ENCODE measurements around the gene EDA. TPM values are rescaled to one million over a fixed set of nuclear protein-coding genes. Genes with fewer than 3 reads are reported as not detected.

The EDA gene
- total RNA-seq, 2 experiments from 2014 or later: 3.3 to 4.2 TPM

- Mint-ChIP-seq H3K4me1 (ENCODE audit: low read depth) (peaks cover 24% of the 10 kb centered on the region), H3K36me3 (peaks cover 3% of the 10 kb centered on the region), H3K4me3 (no peak overlapping the region), H3K27me3 (no peaks in the 10 kb centered on the region), H3K27ac (no peak overlapping the region), H3K9me3 (no peaks in the 10 kb centered on the region)
- CTCF ChIA-PET: no interaction called here
- intact Hi-C loops (cut with micrococcal nuclease): no loop called here
- no peak for DNase-seq
- POLR2A ChIA-PET: no interaction called here
Measured at GRCh38 chrX:70013466-70014381, 397.8 kb downstream of the EDA start.

GRCh38 chrX:70016513-70016912, 400.6 kb downstream of the EDA start:
- Mint-ChIP-seq H3K27ac (peak overlapping the region; percentile 54), H3K9me3 (no peaks in the 10 kb centered on the region), H3K4me1 (ENCODE audit: low read depth) (peaks cover 24% of the 10 kb centered on the region), H3K27me3 (no peaks in the 10 kb centered on the region), H3K36me3 (peaks cover 3% of the 10 kb centered on the region), H3K4me3 (no peak overlapping the region)
- no peak for DNase-seq
- CTCF ChIA-PET: interaction anchor here (0.7 to 2.0 kb wide), 2 partner anchors 14 to 1322 kb away, joined by 3 to 6 read pairs; no protein-coding TSS in a partner anchor
- intact Hi-C loops (cut with micrococcal nuclease): no loop called here
- POLR2A ChIA-PET: no interaction called here

GRCh38 chrX:70022616-70023015, 406.7 kb downstream of the EDA start:
- Mint-ChIP-seq H3K36me3 (no peaks in the 10 kb centered on the region), H3K27ac (no peak overlapping the region), H3K27me3 (no peaks in the 10 kb centered on the region), H3K4me1 (ENCODE audit: low read depth) (peaks cover 20% of the 10 kb centered on the region), H3K9me3 (no peaks in the 10 kb centered on the region), H3K4me3 (no peak overlapping the region)
- ChIA-PET CTCF (no interaction called here), POLR2A (no interaction called here)
- intact Hi-C loops (cut with micrococcal nuclease): no loop called here
- no peak for DNase-seq

DNA sequence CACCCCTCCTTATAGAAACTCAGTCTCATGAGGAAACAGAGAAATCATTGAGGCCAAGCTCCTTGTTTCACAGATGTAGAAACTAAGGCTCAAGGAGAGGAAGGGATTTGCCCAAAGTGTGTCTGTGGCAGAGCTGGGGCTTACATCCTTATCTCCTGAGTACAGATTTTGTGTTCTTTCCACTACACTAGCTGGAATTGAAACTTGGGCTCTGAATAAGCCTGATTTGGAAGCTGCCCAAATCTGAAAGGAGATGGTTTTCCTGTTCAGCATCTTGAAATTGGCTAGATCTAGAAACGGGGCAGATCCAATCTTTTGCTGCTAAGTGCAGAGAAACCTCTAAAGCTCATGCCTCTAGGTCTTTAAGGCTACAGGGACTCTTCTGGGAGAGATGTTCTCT, 409.6 kb downstream of the EDA start:
- POLR2A ChIA-PET: no interaction called here
- H3K27me3 Mint-ChIP-seq: no peaks in the 10 kb centered on the region
- H3K9me3 Mint-ChIP-seq: no peaks in the 10 kb centered on the region
- H3K4me3 Mint-ChIP-seq: no peak overlapping the region
- no peak for DNase-seq
- H3K36me3 Mint-ChIP-seq: no peaks in the 10 kb centered on the region
- no peak overlapping the region for H3K27ac Mint-ChIP-seq
- peaks cover 24% of the 10 kb centered on the region for H3K4me1 Mint-ChIP-seq (ENCODE audit: low read depth)
- CTCF ChIA-PET: interaction anchor here (0.7 kb wide), 1 partner anchor 219 kb away, joined by 3 read pairs; no protein-coding TSS in a partner anchor
- intact Hi-C loops (cut with micrococcal nuclease): loop anchor here (5.0 kb wide), 1 partner anchor 408 kb away; the partner anchor contains the start of gene EDA

- Mint-ChIP-seq H3K27me3 (no peaks in the 10 kb centered on the region), H3K9me3 (no peaks in the 10 kb centered on the region), H3K4me3 (no peak overlapping the region), H3K27ac (no peak overlapping the region), H3K4me1 (ENCODE audit: low read depth) (peaks cover 24% of the 10 kb centered on the region), H3K36me3 (no peaks in the 10 kb centered on the region)
- DNase-seq: no peak
- CTCF ChIA-PET: interaction anchor here (1.1 kb wide), 1 partner anchor 408 kb away, joined by 3 read pairs; no protein-coding TSS in a partner anchor
- POLR2A ChIA-PET: no interaction called here
- intact Hi-C loops (cut with micrococcal nuclease): loop anchor here (5.0 kb wide), 1 partner anchor 409 kb away; the partner anchor contains the start of gene EDA
Measured at GRCh38 chrX:70026112-70026850, 410.4 kb downstream of the EDA start.

DNA sequence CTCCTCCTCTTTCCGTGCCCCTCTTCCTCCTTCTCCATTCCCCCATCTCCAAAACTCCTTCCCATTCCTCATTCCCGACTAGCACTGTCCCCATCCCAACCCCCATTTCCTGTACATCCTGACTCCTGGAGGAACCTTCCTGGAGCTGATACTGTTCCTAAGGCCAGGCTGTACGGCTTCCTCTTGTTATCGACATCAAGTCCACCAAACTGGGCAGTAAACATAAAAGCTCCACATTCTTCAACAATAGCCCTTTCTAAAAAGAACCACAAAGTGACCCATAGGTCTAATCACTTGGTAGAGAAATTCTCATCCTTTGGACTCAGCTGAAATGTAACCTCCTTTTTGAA, 410.9 kb downstream of the EDA start:
- intact Hi-C loops (cut with micrococcal nuclease): loop anchor here (5.0 kb wide), 1 partner anchor 410 kb away; the partner anchor contains the start of gene EDA
- CTCF ChIA-PET: interaction anchor here (1.1 kb wide), 1 partner anchor 408 kb away, joined by 3 read pairs; no protein-coding TSS in a partner anchor
- no peak overlapping the region for H3K27ac Mint-ChIP-seq
- H3K4me3 Mint-ChIP-seq: no peak overlapping the region
- H3K27me3 Mint-ChIP-seq: no peaks in the 10 kb centered on the region
- no peak for DNase-seq
- no peaks in the 10 kb centered on the region for H3K36me3 Mint-ChIP-seq
- peaks cover 24% of the 10 kb centered on the region for H3K4me1 Mint-ChIP-seq (ENCODE audit: low read depth)
- POLR2A ChIA-PET: no interaction called here
- no peaks in the 10 kb centered on the region for H3K9me3 Mint-ChIP-seq

DNA sequence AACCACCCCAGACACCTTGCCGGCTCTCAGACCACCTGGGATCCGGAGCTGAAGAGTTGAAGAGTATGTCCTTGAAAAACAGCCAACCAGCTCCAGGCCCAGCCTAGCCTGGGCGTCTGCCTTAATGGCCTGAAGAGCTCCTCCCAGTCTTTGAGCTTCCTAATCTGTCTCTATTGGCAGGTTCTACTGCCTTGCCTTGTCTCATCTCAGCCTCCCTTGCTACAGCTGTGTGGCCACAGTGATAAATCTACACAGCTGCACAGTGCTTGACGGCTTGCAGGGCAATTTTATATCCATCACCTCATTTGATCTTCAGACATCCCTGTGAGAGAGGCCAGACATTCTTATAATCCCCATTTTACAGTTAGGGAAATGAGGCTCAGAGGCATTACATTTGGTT, 413.9 kb downstream of the EDA start:
- intact Hi-C loops (cut with micrococcal nuclease): loop anchor here (1.0 to 5.0 kb wide), 2 partner anchors 413 to 492 kb away; partner anchors contain the start of gene EDA
- H3K27ac Mint-ChIP-seq: no peak overlapping the region
- H3K36me3 Mint-ChIP-seq: no peaks in the 10 kb centered on the region
- CTCF ChIA-PET: interaction anchor here (0.5 to 3.0 kb wide), 16 partner anchors 10 to 534 kb away, joined by 3 to 25 read pairs (median 3); no protein-coding TSS in a partner anchor
- DNase-seq: no peak
- H3K9me3 Mint-ChIP-seq: no peaks in the 10 kb centered on the region
- no peaks in the 10 kb centered on the region for H3K27me3 Mint-ChIP-seq
- no peak overlapping the region for H3K4me3 Mint-ChIP-seq
- H3K4me1 Mint-ChIP-seq (ENCODE audit: low read depth): peaks cover 24% of the 10 kb centered on the region
- POLR2A ChIA-PET: interaction anchor here (1.0 kb wide), 1 partner anchor 491 kb away, joined by 3 read pairs; no protein-coding TSS in a partner anchor

DNA sequence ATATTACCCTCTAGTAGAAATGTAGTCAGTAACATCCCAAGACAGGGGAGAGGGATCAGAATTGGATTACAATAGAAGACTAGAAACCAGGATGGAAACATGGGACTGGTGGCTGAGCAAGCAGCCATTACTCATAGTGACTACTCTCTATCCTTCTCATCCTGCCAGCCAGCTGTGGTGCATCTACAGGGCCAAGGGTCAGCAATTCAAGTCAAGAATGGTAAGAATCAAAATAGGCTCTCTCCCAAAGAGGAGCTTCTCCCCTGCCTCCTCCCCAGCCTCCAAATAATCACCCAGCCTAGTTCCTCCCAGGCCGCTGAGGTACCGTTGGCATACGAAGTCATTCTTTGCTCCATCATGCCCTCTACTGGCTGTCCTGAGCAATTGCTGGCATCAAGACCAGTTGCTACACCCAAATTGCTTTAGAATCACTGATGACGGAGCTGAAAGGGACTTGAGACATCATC, 414.4 kb downstream of the EDA start:
- peak; percentile 51 for DNase-seq
- Mint-ChIP-seq H3K4me1 (ENCODE audit: low read depth) (peaks cover 23% of the 10 kb centered on the region), H3K27ac (no peak overlapping the region), H3K27me3 (no peaks in the 10 kb centered on the region), H3K9me3 (no peaks in the 10 kb centered on the region), H3K36me3 (no peaks in the 10 kb centered on the region), H3K4me3 (no peak overlapping the region)
- CTCF ChIA-PET: interaction anchor here (0.5 to 3.0 kb wide), 21 partner anchors 9 to 495 kb away, joined by 3 to 25 read pairs (median 3); no protein-coding TSS in a partner anchor
- intact Hi-C loops (cut with micrococcal nuclease): loop anchor here (1.0 kb wide), 1 partner anchor 492 kb away; no protein-coding TSS in a partner anchor
- POLR2A ChIA-PET: no interaction called here

DNA sequence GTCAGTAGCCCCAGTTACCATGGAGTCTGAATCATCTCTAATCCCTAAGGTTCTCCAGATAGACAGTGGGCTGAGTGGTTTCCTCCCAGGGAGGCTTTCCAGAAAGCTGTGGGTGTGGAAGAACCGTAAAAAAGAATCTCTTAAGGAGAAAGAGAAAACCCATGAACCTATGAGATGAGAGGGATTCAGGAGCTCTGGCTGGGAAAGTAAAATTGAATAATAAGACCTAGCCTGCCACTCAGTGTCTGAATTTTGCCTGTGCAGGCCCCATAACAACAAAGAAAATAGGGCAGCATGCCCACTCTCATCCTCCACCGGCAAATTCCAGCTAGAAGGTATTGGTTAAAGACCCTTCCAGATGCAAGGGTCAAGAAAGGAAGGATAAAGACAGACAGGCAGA, 416.9 kb downstream of the EDA start:
- ChIA-PET CTCF (interaction anchor here (0.5 to 1.7 kb wide), 5 partner anchors 8 to 540 kb away, joined by 3 to 5 read pairs (median 4); no protein-coding TSS in a partner anchor), POLR2A (no interaction called here)
- H3K27me3 Mint-ChIP-seq: no peaks in the 10 kb centered on the region
- H3K9me3 Mint-ChIP-seq: no peaks in the 10 kb centered on the region
- H3K4me3 Mint-ChIP-seq: no peak overlapping the region
- DNase-seq: no peak
- H3K36me3 Mint-ChIP-seq: no peaks in the 10 kb centered on the region
- peaks cover 5% of the 10 kb centered on the region for H3K4me1 Mint-ChIP-seq (ENCODE audit: low read depth)
- H3K27ac Mint-ChIP-seq: no peak overlapping the region
- intact Hi-C loops (cut with micrococcal nuclease): loop anchor here (2.0 kb wide), 1 partner anchor 64 kb away; no protein-coding TSS in a partner anchor

DNA sequence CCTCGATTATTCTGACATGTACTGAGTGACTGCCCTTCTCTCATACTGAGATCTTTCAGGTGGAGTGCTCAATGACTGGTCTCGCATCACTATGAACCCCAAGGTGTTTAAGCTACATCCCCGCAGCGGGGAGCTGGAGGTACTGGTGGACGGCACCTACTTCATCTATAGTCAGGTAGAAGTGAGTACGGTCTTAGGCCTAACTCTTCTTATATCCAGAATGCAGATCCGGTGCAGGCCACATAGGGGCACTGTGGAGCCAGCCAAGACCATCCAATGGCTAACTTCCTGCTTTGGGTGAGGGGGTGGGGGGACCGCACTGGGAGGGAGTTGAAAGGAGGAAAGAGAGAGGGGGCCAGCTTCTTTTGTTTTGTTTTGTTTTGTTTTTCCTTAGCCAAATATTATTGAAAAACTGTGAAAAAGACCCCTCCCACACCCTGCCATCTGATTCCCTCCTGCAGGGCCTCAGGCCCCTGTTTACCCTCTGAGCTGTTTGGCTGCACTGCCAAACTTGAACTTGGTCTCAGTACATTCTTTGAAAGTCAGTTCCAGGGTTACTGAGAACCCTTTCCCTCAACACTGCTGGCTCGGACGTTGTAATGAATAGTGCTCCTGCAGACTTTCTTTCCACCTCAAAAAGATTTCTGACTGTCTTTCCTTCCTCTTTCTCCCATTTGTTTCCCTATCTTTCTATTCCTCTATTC, 417.6 kb downstream of the EDA start:
- POLR2A ChIA-PET: no interaction called here
- Mint-ChIP-seq H3K27ac (no peak overlapping the region), H3K36me3 (no peaks in the 10 kb centered on the region), H3K4me1 (ENCODE audit: low read depth) (peaks cover 5% of the 10 kb centered on the region), H3K27me3 (no peaks in the 10 kb centered on the region), H3K9me3 (no peaks in the 10 kb centered on the region), H3K4me3 (no peak overlapping the region)
- intact Hi-C loops (cut with micrococcal nuclease): loop anchor here (2.0 kb wide), 1 partner anchor 63 kb away; no protein-coding TSS in a partner anchor
- CTCF ChIA-PET: interaction anchor here (1.0 to 1.7 kb wide), 5 partner anchors 8 to 541 kb away, joined by 3 to 5 read pairs (median 3); no protein-coding TSS in a partner anchor
- peak; percentile 45 for DNase-seq

DNA sequence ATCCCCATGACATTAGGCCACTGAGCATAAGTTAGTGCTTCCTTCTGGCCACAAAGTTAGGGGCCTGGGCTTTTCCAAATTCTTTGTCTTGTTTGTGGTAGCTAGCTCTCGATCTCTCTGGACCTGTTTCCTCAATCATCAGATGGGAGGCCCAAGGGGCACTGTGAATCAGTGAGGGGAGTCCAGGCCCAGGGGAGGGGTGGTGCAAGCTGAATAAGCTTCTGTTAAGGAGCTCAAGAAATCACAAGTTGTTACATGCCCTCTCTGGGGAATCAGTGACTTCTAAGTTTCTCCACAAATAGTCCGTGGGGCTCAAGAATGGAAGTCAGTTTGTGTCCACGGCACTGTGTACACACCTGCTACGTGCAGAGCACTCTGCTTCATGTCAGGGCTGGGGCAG, 418.7 kb downstream of the EDA start:
- H3K27me3 Mint-ChIP-seq: no peaks in the 10 kb centered on the region
- no peak overlapping the region for H3K27ac Mint-ChIP-seq
- intact Hi-C loops (cut with micrococcal nuclease): no loop called here
- POLR2A ChIA-PET: no interaction called here
- CTCF ChIA-PET: interaction anchor here (1.2 to 1.7 kb wide), 2 partner anchors 63 to 499 kb away, joined by 3 to 5 read pairs; no protein-coding TSS in a partner anchor
- H3K36me3 Mint-ChIP-seq: no peaks in the 10 kb centered on the region
- DNase-seq: no peak
- peaks cover 5% of the 10 kb centered on the region for H3K4me1 Mint-ChIP-seq (ENCODE audit: low read depth)
- no peak overlapping the region for H3K4me3 Mint-ChIP-seq
- no peaks in the 10 kb centered on the region for H3K9me3 Mint-ChIP-seq

Measured in activated CD4-positive, alpha-beta memory T cell treated with anti-CD3 and anti-CD28 coated beads for 36 hours (primary cell).